ENCODE results near the gene TNFSF13. TPM values are rescaled to one million over a fixed set of nuclear protein-coding genes. Genes with fewer than 3 reads are reported as not detected.
A peak's percentile ranks its signal among the peaks of the same experiment; 100 is the strongest.

TNFSF13 gene
- total RNA-seq, 2 experiments from 2014 or later: 8.2 to 8.4 TPM

- Mint-ChIP-seq H3K27ac (no peak overlapping the region), H3K27me3 (no peaks in the 10 kb centered on the region), H3K4me3 (no peak overlapping the region), H3K36me3 (peaks cover 30% of the 10 kb centered on the region), H3K4me1 (peaks cover 61% of the 10 kb centered on the region), H3K9me3 (no peaks in the 10 kb centered on the region)
- ATAC-seq (ENCODE audit: low read depth): no peak
- POLR2A ChIA-PET: interaction anchor here (6.2 kb wide), 1 partner anchor 42 kb away, joined by 63 read pairs; no protein-coding TSS in a partner anchor
- DNase-seq: no peak
Measured at GRCh38 chr17:7557147-7557764, 1.3 kb upstream of the TNFSF13 start.

GRCh38 chr17:7557775-7558543 lies 591 bp upstream of the TNFSF13 start:
- Mint-ChIP-seq H3K9me3 (no peaks in the 10 kb centered on the region), H3K4me1 (peaks cover 63% of the 10 kb centered on the region), H3K36me3 (peaks cover 34% of the 10 kb centered on the region), H3K4me3 (peak overlapping the region; percentile 78), H3K27me3 (no peaks in the 10 kb centered on the region), H3K27ac (peak overlapping the region; percentile 87)
- ATAC-seq (ENCODE audit: low read depth): no peak
- POLR2A ChIA-PET: interaction anchor here (0.8 to 6.2 kb wide), 4 partner anchors 8 to 118 kb away, joined by 3 to 63 read pairs (median 4); partner anchors contain the start of gene TNFSF12
- no peak for DNase-seq

GRCh38 chr17:7559320-7560171 lies 996 bp downstream of the TNFSF13 start:
- ATAC-seq (ENCODE audit: low read depth) (no peak), DNase-seq (no peak)
- Mint-ChIP-seq H3K4me3 (peak overlapping the region; percentile 83), H3K4me1 (peaks cover 62% of the 10 kb centered on the region), H3K27ac (peak overlapping the region; percentile 87), H3K9me3 (no peaks in the 10 kb centered on the region), H3K36me3 (peaks cover 26% of the 10 kb centered on the region), H3K27me3 (no peaks in the 10 kb centered on the region)
- POLR2A ChIA-PET: interaction anchor here (0.5 to 6.2 kb wide), 13 partner anchors 7 to 224 kb away, joined by 3 to 63 read pairs (median 6); partner anchors contain the start of genes ACAP1, MPDU1, POLR2A and TNFSF12

- ATAC-seq (ENCODE audit: low read depth) (no peak), DNase-seq (peak; percentile 66)
- no peaks in the 10 kb centered on the region for H3K9me3 Mint-ChIP-seq
- H3K27ac Mint-ChIP-seq: peak overlapping the region; percentile 87
- POLR2A ChIA-PET: interaction anchor here (0.5 to 6.2 kb wide), 24 partner anchors 8 to 287 kb away, joined by 3 to 63 read pairs (median 5); partner anchors contain the start of genes ACAP1, MPDU1, POLR2A and SAT2
- peak overlapping the region; percentile 83 for H3K4me3 Mint-ChIP-seq
- H3K36me3 Mint-ChIP-seq: peaks cover 23% of the 10 kb centered on the region
- H3K27me3 Mint-ChIP-seq: no peaks in the 10 kb centered on the region
- peaks cover 58% of the 10 kb centered on the region for H3K4me1 Mint-ChIP-seq
Measured at GRCh38 chr17:7560172-7561027, 1.9 kb downstream of the TNFSF13 start.

- ATAC-seq (ENCODE audit: low read depth): peak; percentile 54
- H3K27ac Mint-ChIP-seq: peak overlapping the region; percentile 87
Measured at GRCh38 chr17:7561028-7561575, 2.6 kb downstream of the TNFSF13 start.

GRCh38 chr17:7561589-7562207 lies 3.1 kb downstream of the TNFSF13 start, which contains the start of gene SENP3:
SENP3 (plus strand) TSS chr17:7561919; CDS start chr17:7563077, 1,158 bp downstream.
- peak; percentile 95 for DNase-seq
- peak; percentile 87 for ATAC-seq (ENCODE audit: low read depth)
- Mint-ChIP-seq H3K36me3 (peaks cover 17% of the 10 kb centered on the region), H3K9me3 (no peaks in the 10 kb centered on the region), H3K27ac (peak within 1 kb of the TSS; percentile 97), H3K27me3 (no peaks in the 10 kb centered on the region), H3K4me3 (peak within 1 kb of the TSS; percentile 83), H3K4me1 (peaks cover 49% of the 10 kb centered on the region)
- POLR2A ChIA-PET: interaction anchor here (0.6 to 6.2 kb wide), 26 partner anchors 9 to 209 kb away, joined by 3 to 63 read pairs (median 4); partner anchors contain the start of genes CD68, MPDU1, POLR2A and TMEM102

More at GRCh38 chr17:7561028-7561575, 2.6 kb downstream of the TNFSF13 start:
- H3K27me3 Mint-ChIP-seq: no peaks in the 10 kb centered on the region
- peak overlapping the region; percentile 83 for H3K4me3 Mint-ChIP-seq
- peaks cover 21% of the 10 kb centered on the region for H3K36me3 Mint-ChIP-seq
- peak; percentile 85 for DNase-seq
- POLR2A ChIA-PET: interaction anchor here (0.6 to 6.2 kb wide), 27 partner anchors 9 to 287 kb away, joined by 3 to 63 read pairs (median 5); partner anchors contain the start of genes ACAP1, CD68, MPDU1 and POLR2A
- peaks cover 55% of the 10 kb centered on the region for H3K4me1 Mint-ChIP-seq
- no peaks in the 10 kb centered on the region for H3K9me3 Mint-ChIP-seq

- H3K9me3 Mint-ChIP-seq: no peaks in the 10 kb centered on the region
- ATAC-seq (ENCODE audit: low read depth) (peak; percentile 1), DNase-seq (no peak)
- no peaks in the 10 kb centered on the region for H3K27me3 Mint-ChIP-seq
- H3K27ac Mint-ChIP-seq: peak overlapping the region; percentile 97
- H3K36me3 Mint-ChIP-seq: peaks cover 19% of the 10 kb centered on the region
- H3K4me3 Mint-ChIP-seq: peak overlapping the region; percentile 83
- peaks cover 47% of the 10 kb centered on the region for H3K4me1 Mint-ChIP-seq
- POLR2A ChIA-PET: interaction anchor here (0.6 to 6.2 kb wide), 16 partner anchors 8 to 664 kb away, joined by 3 to 63 read pairs (median 3); partner anchors contain the start of genes CD68, POLR2A, TMEM102 and TP53
Measured at GRCh38 chr17:7562208-7562605, 3.7 kb downstream of the TNFSF13 start.

GRCh38 chr17:7563115-7563869 lies 4.7 kb downstream of the TNFSF13 start:
- peaks cover 44% of the 10 kb centered on the region for H3K4me1 Mint-ChIP-seq
- peaks cover 23% of the 10 kb centered on the region for H3K36me3 Mint-ChIP-seq
- H3K27me3 Mint-ChIP-seq: no peaks in the 10 kb centered on the region
- H3K9me3 Mint-ChIP-seq: no peaks in the 10 kb centered on the region
- H3K27ac Mint-ChIP-seq: peak overlapping the region; percentile 97
- H3K4me3 Mint-ChIP-seq: peak overlapping the region; percentile 83
- POLR2A ChIA-PET: interaction anchor here (0.6 to 1.5 kb wide), 2 partner anchors 20 to 109 kb away, joined by 4 read pairs; partner anchors contain the start of gene MPDU1
- no peak for ATAC-seq (ENCODE audit: low read depth)
- no peak for DNase-seq

GRCh38 chr17:7569571-7569970 lies 11.0 kb downstream of the TNFSF13 start:
- POLR2A ChIA-PET: interaction anchor here (1.0 kb wide), 2 partner anchors 10 to 14 kb away, joined by 3 to 4 read pairs; partner anchors contain the start of genes CD68 and MPDU1
- H3K27ac Mint-ChIP-seq: peak overlapping the region; percentile 24
- no peak for ATAC-seq (ENCODE audit: low read depth)
- H3K4me3 Mint-ChIP-seq: no peak overlapping the region
- no peak for DNase-seq
- H3K36me3 Mint-ChIP-seq: peaks cover 28% of the 10 kb centered on the region
- H3K27me3 Mint-ChIP-seq: no peaks in the 10 kb centered on the region
- no peaks in the 10 kb centered on the region for H3K9me3 Mint-ChIP-seq
- peaks cover 30% of the 10 kb centered on the region for H3K4me1 Mint-ChIP-seq

- Mint-ChIP-seq H3K36me3 (peaks cover 33% of the 10 kb centered on the region), H3K27ac (peak overlapping the region; percentile 69)
- POLR2A ChIA-PET: interaction anchor here (0.5 to 2.1 kb wide), 5 partner anchors 9 to 654 kb away, joined by 3 to 6 read pairs (median 5); partner anchors contain the start of genes CD68 and SENP3
Measured at GRCh38 chr17:7570351-7570750, 11.8 kb downstream of the TNFSF13 start.

GRCh38 chr17:7572338-7572587 lies 13.7 kb downstream of the TNFSF13 start:
- DNase-seq: no peak
- Mint-ChIP-seq H3K4me1 (peaks cover 48% of the 10 kb centered on the region), H3K27ac (peak overlapping the region; percentile 99), H3K4me3 (peak overlapping the region; percentile 96), H3K36me3 (peaks cover 36% of the 10 kb centered on the region), H3K27me3 (no peaks in the 10 kb centered on the region), H3K9me3 (no peaks in the 10 kb centered on the region)
- ATAC-seq (ENCODE audit: low read depth): peak; percentile 88
- POLR2A ChIA-PET: interaction anchor here (0.6 to 5.2 kb wide), 9 partner anchors 11 to 322 kb away, joined by 3 to 89 read pairs (median 4); partner anchors contain the start of genes ACAP1, FXR2, MPDU1 and POLR2A

More at GRCh38 chr17:7570351-7570750, 11.8 kb downstream of the TNFSF13 start:
- DNase-seq: no peak
- H3K9me3 Mint-ChIP-seq: no peaks in the 10 kb centered on the region
- ATAC-seq (ENCODE audit: low read depth): no peak
- peaks cover 35% of the 10 kb centered on the region for H3K4me1 Mint-ChIP-seq
- H3K4me3 Mint-ChIP-seq: no peak overlapping the region
- no peaks in the 10 kb centered on the region for H3K27me3 Mint-ChIP-seq

All from activated naive CD8-positive, alpha-beta T cell treated with anti-CD3 and anti-CD28 coated beads, Interleukin-2, amount 10 ng/mL, durations not matched to agents 7 days and 5 days (primary cell).